ENCODE measurements around the gene SNX8. TPM values are rescaled to one million over a fixed set of nuclear protein-coding genes. Genes with fewer than 3 reads are reported as not detected.
"Not testable (repeated sequence)": the region's sequence is repeated elsewhere in the genome, so short reads cannot be mapped to it uniquely, and the experiment has no call there.

Gene SNX8
- total and polyA plus RNA-seq, 2 donors (not counting 1 experiment from before 2014, with no cell fraction given), result 64.4 to 126 TPM

DNA sequence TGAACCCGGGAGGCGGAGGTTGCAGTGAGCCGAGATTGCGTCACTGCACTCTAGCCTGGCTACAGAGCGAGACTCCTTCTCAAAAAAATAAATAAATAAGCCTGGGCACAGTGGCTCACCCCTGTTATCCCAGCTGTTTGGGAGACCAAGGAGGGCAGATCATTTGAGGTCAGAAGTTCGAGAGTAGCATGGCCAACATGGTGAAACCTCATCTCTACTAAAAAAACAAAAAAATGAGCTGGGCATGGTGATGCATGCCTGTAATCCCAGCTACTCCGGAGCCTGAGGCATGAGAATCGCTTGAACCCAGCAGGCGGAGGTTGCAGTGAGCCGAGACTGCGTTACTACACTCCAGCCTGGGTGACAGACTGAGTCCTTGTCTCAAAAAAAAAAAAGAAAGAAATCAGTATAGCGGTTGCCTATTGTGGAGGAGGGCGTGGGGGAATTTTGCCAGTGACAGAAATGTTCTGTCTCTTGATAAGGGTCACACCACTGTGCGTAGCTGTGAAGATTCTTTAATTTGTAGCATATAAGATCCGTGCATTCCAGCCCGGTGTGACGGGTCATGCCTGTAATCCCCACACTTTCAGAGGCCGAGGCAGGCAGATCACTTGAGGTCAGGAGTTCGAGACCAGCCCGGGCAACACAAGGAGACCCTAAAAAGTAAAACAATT lies 22.5 kb upstream of the SNX8 start:
- Histone ChIP-seq H3K9ac (ENCODE audit: low read length) (no peak overlapping the region), H3K79me2 (ENCODE audit: control insufficient read depth, insufficient read depth, low read length) (no peaks in the 10 kb centered on the region), H3K27ac (ENCODE audit: low read length in 2 of 2) (no peak overlapping the region), H3K36me3 (replicated peaks in 1 of 2; ENCODE audit: control extremely low read depth in 1 of 2, control insufficient read depth in 1 of 2, extremely low read depth in 1 of 2, insufficient read depth in 2 of 2, low read length in 1 of 2) (no peaks in the 10 kb centered on the region), H3K27me3 (replicated peaks in 1 of 4; ENCODE audit: control extremely low read depth in 1 of 4, control insufficient read depth in 3 of 4, insufficient read depth in 4 of 4, low read length in 3 of 4) (no peaks in the 10 kb centered on the region), H4K20me1 (ENCODE audit: control insufficient read depth, insufficient read depth, low read length, poor library complexity, severe bottlenecking) (no peaks in the 10 kb centered on the region), H3K4me2 (replicated peaks; ENCODE audit: low read depth, low read length, poor library complexity, severe bottlenecking) (no peak overlapping the region), H3K9me3 (ENCODE audit: control extremely low read depth in 1 of 3, control insufficient read depth in 2 of 3, insufficient read depth in 1 of 3, low read length in 2 of 3) (no peaks in the 10 kb centered on the region), H3K4me1 (ENCODE audit: control insufficient read depth in 2 of 2, insufficient read depth in 2 of 2, low read length in 2 of 2) (no peaks in the 10 kb centered on the region), H2AFZ (ENCODE audit: insufficient read depth, low read depth, low read length, poor library complexity, severe bottlenecking) (no peak overlapping the region), H3K4me3 (ENCODE audit: control extremely low read depth in 1 of 5, extremely low read depth in 1 of 5, insufficient read depth in 1 of 5, low read depth in 2 of 5, low read length in 4 of 5) (no peak overlapping the region)
- TF ChIP-seq EZH2 (IDR thresholded peaks at IDR 0.05; ENCODE audit: borderline replicate concordance, insufficient read depth, low read depth, low read length, poor library complexity, severe bottlenecking), result no peak
- TF ChIP-seq, protein P1, sequence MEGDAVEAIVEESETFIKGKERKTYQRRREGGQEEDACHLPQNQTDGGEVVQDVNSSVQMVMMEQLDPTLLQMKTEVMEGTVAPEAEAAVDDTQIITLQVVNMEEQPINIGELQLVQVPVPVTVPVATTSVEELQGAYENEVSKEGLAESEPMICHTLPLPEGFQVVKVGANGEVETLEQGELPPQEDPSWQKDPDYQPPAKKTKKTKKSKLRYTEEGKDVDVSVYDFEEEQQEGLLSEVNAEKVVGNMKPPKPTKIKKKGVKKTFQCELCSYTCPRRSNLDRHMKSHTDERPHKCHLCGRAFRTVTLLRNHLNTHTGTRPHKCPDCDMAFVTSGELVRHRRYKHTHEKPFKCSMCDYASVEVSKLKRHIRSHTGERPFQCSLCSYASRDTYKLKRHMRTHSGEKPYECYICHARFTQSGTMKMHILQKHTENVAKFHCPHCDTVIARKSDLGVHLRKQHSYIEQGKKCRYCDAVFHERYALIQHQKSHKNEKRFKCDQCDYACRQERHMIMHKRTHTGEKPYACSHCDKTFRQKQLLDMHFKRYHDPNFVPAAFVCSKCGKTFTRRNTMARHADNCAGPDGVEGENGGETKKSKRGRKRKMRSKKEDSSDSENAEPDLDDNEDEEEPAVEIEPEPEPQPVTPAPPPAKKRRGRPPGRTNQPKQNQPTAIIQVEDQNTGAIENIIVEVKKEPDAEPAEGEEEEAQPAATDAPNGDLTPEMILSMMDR (IDR thresholded peaks at IDR 0.05), result no peak
- CTCF ChIA-PET, result interaction anchor here (1.7 kb wide), 1 partner anchor 11 kb away, joined by 4 read pairs; no protein-coding TSS in a partner anchor
- Mint-ChIP-seq H3K4me1 (no peaks in the 10 kb centered on the region), H3K9me3 (ENCODE audit: insufficient read depth) (no peaks in the 10 kb centered on the region), H3K27me3 (no peaks in the 10 kb centered on the region), H3K4me3 (no peak overlapping the region), H3K27ac (no peak overlapping the region)
- 97% methylated on average over 16 of the region's 20 CpGs for WGBS (ENCODE audit: insufficient coverage)
- DNase-seq (no peak), ATAC-seq (ENCODE audit: low read depth) (no peak)
- POLR2A ChIA-PET, result interaction anchor here (0.6 kb wide), 1 partner anchor 762 kb away, joined by 3 read pairs; no protein-coding TSS in a partner anchor
- intact Hi-C loops (cut with micrococcal nuclease), result no loop called here

DNA sequence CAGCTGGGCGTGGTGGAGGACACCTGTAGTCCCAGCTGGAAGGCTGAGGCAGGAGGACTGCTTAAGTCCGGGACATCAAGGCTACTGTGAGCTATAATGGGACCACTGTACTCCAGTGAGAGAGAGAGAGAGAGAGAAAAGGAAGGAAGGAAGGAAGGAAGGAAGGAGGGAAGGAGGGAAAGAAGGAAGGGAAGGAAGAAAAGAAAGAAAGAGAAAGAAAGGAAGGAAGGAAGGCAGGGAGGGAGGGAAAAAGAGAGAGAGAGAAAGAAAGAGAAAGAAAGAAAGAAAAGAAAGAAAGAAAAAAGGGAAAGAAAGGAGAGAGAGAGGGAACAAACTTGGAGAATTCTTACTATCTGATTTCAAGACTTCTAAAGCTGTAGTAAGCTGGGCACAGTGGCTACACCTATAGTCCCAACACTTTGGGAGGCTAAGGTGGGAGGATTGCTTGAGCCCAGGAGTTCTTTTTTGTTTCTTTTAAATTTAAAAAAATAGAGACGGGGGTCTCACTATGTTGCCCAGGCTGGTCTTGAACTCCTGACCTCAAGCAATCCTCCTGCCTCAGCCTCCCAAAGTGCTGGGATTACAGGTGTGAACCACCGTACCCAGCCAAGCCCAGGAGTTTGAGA lies 18.5 kb upstream of the SNX8 start:
- ATAC-seq (ENCODE audit: low read depth); H3K4me3 Mint-ChIP-seq; H3K27ac ChIP-seq (ENCODE audit: low read length in 2 of 2); H3K4me3 ChIP-seq (ENCODE audit: control extremely low read depth in 1 of 5, extremely low read depth in 1 of 5, insufficient read depth in 1 of 5, low read depth in 2 of 5, low read length in 4 of 5); H3K9ac ChIP-seq (ENCODE audit: low read length); H3K9me3 ChIP-seq (ENCODE audit: control extremely low read depth in 1 of 3, control insufficient read depth in 2 of 3, insufficient read depth in 1 of 3, low read length in 2 of 3); H3K27me3 ChIP-seq (replicated peaks in 1 of 4; ENCODE audit: control extremely low read depth in 1 of 4, control insufficient read depth in 3 of 4, insufficient read depth in 4 of 4, low read length in 3 of 4); H3K4me1 ChIP-seq (ENCODE audit: control insufficient read depth in 2 of 2, insufficient read depth in 2 of 2, low read length in 2 of 2); DNase-seq; H3K27ac Mint-ChIP-seq; intact Hi-C loops (cut with micrococcal nuclease); H3K9me3 Mint-ChIP-seq (ENCODE audit: insufficient read depth); H3K4me1 Mint-ChIP-seq; H4K20me1 ChIP-seq (ENCODE audit: control insufficient read depth, insufficient read depth, low read length, poor library complexity, severe bottlenecking); POLR2A ChIA-PET; H3K27me3 Mint-ChIP-seq; H3K79me2 ChIP-seq (ENCODE audit: control insufficient read depth, insufficient read depth, low read length); H3K36me3 ChIP-seq (replicated peaks in 1 of 2; ENCODE audit: control extremely low read depth in 1 of 2, control insufficient read depth in 1 of 2, extremely low read depth in 1 of 2, insufficient read depth in 2 of 2, low read length in 1 of 2); H2AFZ ChIP-seq (ENCODE audit: insufficient read depth, low read depth, low read length, poor library complexity, severe bottlenecking); H3K4me2 ChIP-seq (replicated peaks; ENCODE audit: low read depth, low read length, poor library complexity, severe bottlenecking): not testable (repeated sequence)
- CTCF ChIA-PET, result interaction anchor here (1.3 kb wide), 1 partner anchor 31 kb away, joined by 6 read pairs; no protein-coding TSS in a partner anchor
- WGBS (ENCODE audit: insufficient coverage), result 100% methylated on average over 3 of the region's 4 CpGs

Data from B cell (primary cell).